ENCODE measurements around the gene SLC1A7.

Gene SLC1A7

DNA sequence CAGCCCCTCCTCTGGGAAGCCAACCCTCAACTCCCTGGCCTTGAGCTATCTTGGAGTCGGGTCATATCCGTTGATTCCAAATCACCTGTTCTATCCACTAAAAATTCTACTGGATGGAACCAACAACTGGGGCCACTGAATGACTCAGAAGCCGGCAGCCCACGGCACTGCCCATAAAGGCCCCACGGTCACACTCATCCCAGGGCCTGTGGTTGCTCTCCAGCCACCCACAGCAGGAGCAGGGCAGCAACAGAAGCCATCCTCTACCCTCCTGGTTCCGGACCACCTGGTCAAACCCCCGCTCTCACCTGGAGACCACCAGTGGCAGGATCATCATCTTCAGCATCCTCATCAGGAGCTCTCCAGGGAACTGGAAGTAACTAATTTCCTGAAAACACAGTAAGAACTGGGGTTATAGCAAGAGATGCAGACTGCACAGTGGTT, 8.4 kb downstream of the SLC1A7 start:
- CTCF ChIA-PET, result interaction anchor here (0.6 kb wide), 1 partner anchor 633 kb away, joined by 3 read pairs; no protein-coding TSS in a partner anchor
- POLR2A ChIA-PET (ENCODE audit: low non-redundant PET), result no interaction called here
- DNase-seq (ENCODE audit: low spot score), result no peak
- no peak overlapping the region for H3K27ac ChIP-seq
- TF ChIP-seq, protein P1, sequence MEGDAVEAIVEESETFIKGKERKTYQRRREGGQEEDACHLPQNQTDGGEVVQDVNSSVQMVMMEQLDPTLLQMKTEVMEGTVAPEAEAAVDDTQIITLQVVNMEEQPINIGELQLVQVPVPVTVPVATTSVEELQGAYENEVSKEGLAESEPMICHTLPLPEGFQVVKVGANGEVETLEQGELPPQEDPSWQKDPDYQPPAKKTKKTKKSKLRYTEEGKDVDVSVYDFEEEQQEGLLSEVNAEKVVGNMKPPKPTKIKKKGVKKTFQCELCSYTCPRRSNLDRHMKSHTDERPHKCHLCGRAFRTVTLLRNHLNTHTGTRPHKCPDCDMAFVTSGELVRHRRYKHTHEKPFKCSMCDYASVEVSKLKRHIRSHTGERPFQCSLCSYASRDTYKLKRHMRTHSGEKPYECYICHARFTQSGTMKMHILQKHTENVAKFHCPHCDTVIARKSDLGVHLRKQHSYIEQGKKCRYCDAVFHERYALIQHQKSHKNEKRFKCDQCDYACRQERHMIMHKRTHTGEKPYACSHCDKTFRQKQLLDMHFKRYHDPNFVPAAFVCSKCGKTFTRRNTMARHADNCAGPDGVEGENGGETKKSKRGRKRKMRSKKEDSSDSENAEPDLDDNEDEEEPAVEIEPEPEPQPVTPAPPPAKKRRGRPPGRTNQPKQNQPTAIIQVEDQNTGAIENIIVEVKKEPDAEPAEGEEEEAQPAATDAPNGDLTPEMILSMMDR (conservative IDR thresholded peaks at IDR 0.05; ENCODE audit: low read depth), result no peak

DNA sequence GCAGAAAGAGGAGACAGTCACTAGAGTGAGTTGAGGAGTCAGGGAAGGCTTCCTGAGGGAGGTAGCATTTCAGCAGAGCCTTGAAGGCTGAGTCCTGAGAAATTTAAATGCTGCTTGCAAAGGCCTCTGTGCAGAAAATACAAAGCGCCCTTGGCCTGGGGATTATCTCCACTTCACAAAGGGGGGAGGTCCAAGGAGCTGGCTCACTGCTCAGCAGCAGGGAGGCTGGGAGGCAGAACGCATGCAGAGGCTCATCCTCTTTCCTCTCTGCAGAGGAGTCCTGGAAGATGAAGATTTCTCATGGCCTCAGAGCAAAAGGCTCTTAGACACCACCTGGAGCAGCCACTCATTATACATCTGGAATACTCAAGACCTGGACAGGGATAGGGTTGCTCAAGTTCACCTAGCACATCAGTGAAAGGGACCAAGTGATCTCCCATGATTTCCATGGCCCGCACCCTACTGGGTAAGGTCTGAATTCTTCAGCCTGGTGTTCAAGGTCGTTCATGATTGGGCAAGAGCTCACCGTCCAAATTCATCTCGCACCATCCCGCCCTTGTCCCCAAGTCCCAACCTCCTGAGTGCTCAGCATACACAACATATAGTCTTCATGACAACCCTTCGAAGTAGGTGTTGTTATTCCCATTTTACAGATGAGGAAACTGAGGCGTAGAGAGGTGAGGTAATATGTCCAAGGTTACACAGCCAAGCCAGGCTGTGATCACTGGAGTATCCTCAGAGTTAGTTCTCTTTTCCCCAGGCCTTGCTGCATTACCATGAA, 9.0 kb downstream of the SLC1A7 start:
- DNase-seq (ENCODE audit: low spot score), result no peak
- TF ChIP-seq, protein P1 (conservative IDR thresholded peaks at IDR 0.05; ENCODE audit: low read depth), result no peak
- CTCF ChIA-PET, result interaction anchor here (0.6 to 0.7 kb wide), 2 partner anchors 76 to 634 kb away, joined by 3 read pairs; no protein-coding TSS in a partner anchor
- no peak overlapping the region for H3K27ac ChIP-seq
- POLR2A ChIA-PET (ENCODE audit: low non-redundant PET), result no interaction called here

DNA sequence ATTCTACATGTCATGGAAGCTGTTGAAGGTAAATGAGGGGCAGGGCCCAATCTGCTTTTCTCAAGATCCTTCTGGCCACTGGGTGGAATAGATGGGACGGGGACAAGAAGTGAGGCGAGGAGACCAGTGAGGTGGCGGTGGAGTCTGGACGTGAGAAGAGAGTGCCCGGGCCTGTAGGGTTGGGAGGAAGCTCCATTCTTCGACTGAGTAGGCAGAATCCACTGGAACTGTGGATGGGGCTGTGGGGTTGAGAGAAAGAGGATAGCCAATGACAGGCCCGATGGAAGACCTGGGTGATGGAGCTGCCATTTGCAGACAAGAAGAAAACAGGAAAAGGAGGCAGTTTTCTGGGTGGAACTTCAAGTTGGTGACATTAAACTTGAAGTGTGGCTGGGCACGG, 10.3 kb downstream of the SLC1A7 start:
- CTCF ChIA-PET, result interaction anchor here (0.6 kb wide), 1 partner anchor 23 kb away, joined by 3 read pairs; no protein-coding TSS in a partner anchor
- TF ChIP-seq, protein P1 (conservative IDR thresholded peaks at IDR 0.05; ENCODE audit: low read depth), result no peak
- POLR2A ChIA-PET (ENCODE audit: low non-redundant PET), result no interaction called here
- no peak for DNase-seq (ENCODE audit: low spot score)
- H3K27ac ChIP-seq, result no peak overlapping the region

DNA sequence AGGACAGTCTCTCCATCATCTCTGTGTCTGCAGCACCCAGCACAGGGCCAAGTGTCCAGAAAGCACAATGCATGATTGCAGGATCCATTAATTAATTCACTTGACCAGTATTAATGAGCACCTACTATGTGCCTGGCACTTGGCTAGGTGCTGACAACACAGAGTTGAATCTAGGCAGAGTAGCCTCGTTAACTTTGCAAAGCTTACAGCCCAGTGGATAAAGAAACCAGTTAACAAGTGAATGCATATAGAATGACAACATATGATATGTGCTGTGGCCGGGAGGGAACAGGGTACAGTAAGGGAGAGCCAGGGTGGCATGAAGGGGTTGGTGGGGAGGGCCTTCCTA, 10.9 kb downstream of the SLC1A7 start:
- ChIA-PET POLR2A (ENCODE audit: low non-redundant PET) (no interaction called here), CTCF (no interaction called here)
- DNase-seq (ENCODE audit: low spot score), result no peak
- no peak overlapping the region for H3K27ac ChIP-seq
- TF ChIP-seq, protein P1 (conservative IDR thresholded peaks at IDR 0.05; ENCODE audit: low read depth), result no peak

DNA sequence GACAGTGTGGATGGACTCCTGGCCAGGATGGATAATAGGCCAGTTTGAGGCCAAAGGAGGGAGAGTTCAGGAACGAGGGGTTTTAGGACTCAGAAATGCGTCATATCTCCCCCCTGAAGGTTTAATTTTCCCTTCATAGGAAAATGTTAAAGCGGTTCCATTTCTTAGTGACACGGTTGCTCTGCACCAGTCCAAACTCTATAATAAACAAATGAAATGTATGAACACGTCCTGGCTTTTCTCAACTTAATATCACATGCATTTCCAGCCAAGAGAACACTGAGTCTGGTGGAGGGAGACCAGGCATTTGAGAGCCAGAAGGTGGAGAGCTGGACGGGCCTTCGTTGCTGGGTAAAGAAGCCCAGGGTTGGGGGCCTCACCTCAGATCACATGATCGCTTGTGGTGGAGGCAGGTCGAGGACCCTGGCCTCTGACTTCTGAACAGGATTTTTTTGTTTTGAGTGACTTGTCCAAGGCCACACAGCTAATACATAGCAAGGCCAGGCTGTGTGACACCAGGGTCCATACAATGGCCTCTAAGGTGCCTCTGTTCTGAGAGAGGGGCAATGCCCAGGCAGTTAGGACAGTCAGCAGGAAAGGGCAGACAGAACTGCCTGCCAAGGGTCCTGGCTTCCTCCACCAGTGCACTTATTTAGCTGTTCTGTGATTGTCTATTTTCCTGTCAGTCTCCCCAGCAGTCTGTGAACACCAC, 11.4 kb downstream of the SLC1A7 start:
- ChIA-PET POLR2A (ENCODE audit: low non-redundant PET) (no interaction called here), CTCF (no interaction called here)
- DNase-seq (ENCODE audit: low spot score), result no peak
- TF ChIP-seq, protein P1 (conservative IDR thresholded peaks at IDR 0.05; ENCODE audit: low read depth), result no peak
- H3K27ac ChIP-seq, result no peak overlapping the region

DNA sequence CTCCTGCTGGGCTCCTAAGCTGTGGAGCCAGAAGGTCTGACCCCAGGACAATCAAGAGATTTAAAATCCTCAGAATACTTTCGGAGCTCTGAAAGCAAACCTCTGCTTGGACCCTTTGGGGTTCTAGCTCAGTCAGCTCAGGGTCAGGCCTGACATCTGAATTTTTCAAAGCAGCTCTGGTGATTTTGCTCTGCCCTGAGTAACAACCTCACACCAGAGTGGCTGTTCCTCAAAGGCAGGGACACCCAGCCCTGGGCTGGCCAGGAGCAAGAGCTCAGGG, 11.9 kb downstream of the SLC1A7 start:
- H3K27ac ChIP-seq, result no peak overlapping the region
- ChIA-PET POLR2A (ENCODE audit: low non-redundant PET) (no interaction called here), CTCF (no interaction called here)
- no peak for DNase-seq (ENCODE audit: low spot score)
- TF ChIP-seq, protein P1 (conservative IDR thresholded peaks at IDR 0.05; ENCODE audit: low read depth), result no peak

All from RWPE1 (cell line).